CD4-positive, alpha-beta T cell (primary cell): ENCODE data around the gene TSBP1. TPM values are rescaled to one million over a fixed set of nuclear protein-coding genes. Genes with fewer than 3 reads are reported as not detected.

Experiments used
- ATAC-seq: fragments of 200-7000 bp; cut with Tn5 transposase; one replicate; pipeline ENCODE4 v1.10.0; 2022; ENCODE audit warnings: mild to moderate bottlenecking; ENCODE audit not compliant: poor library complexity
- CTCF ChIA-PET: fragments of 350-600 bp; sonication (Branson Sonifier 250); formaldehyde crosslinking; loops from one replicate; lab custom pipeline; 2021; ENCODE audit warnings: antibody characterized with exemption, inconsistent platforms; lab: Charles Lee
- POLR2A ChIA-PET: fragments of 350-600 bp; sonication (Branson Sonifier 250); formaldehyde crosslinking; loops from one replicate; lab custom pipeline; 2021; ENCODE audit warnings: antibody characterized with exemption, inconsistent platforms; lab: Charles Lee
- DNase-seq, 14 experiments: peaks; one replicate each; pipeline ENCODE4 v3.0.0-alpha.2; 2013 to 2020; ENCODE audit warnings: mixed read lengths in 2 of 14
- H3K27ac ChIP-seq, 2 donors: one replicate each; pipeline versions ENCODE4 v1.5.1 to v1.7.0; 2013; ENCODE audit warnings: low read length in 2 of 2, low read depth in 1 of 2, mild to moderate bottlenecking in 1 of 2
- H3K27me3 ChIP-seq, 2 experiments: 1 replicate in 1 of 2; 2 replicates in 1 of 2; pipeline versions ENCODE4 v1.6.1 to v1.7.0; 2013; ENCODE audit warnings: low read length in 2 of 2, control low read depth in 1 of 2, mild to moderate bottlenecking in 1 of 2, moderate library complexity in 1 of 2; ENCODE audit not compliant: insufficient read depth in 2 of 2, control insufficient read depth in 1 of 2
- H3K36me3 ChIP-seq: one replicate; pipeline ENCODE4 v1.6.1; 2013; ENCODE audit warnings: low read length, control low read depth; ENCODE audit not compliant: insufficient read depth
- H3K4me1 ChIP-seq: one replicate; pipeline ENCODE4 v1.6.1; 2013; ENCODE audit warnings: low read length, control low read depth; ENCODE audit not compliant: insufficient read depth
- H3K4me3 ChIP-seq: one replicate; pipeline ENCODE4 v1.5.1; 2013; ENCODE audit warnings: mild to moderate bottlenecking, low read length, moderate library complexity
- H3K9me3 ChIP-seq, 2 experiments: 1 replicate in 1 of 2; 2 replicates in 1 of 2; pipeline versions ENCODE4 v1.6.1 to v1.7.0; 2013; ENCODE audit warnings: low read length in 2 of 2, mild to moderate bottlenecking in 2 of 2, control low read depth in 1 of 2, moderate library complexity in 1 of 2; ENCODE audit not compliant: control insufficient read depth in 1 of 2, insufficient read depth in 1 of 2
- H3K27ac Mint-ChIP-seq: one replicate; pipeline ENCODE4 v1.8.0; 2020; ENCODE audit warnings: mixed read lengths
- H3K27me3 Mint-ChIP-seq: one replicate; pipeline ENCODE4 v1.8.0; 2021; ENCODE audit warnings: mixed read lengths
- H3K36me3 Mint-ChIP-seq: one replicate; pipeline ENCODE4 v1.8.0; 2021; ENCODE audit warnings: low read depth, mixed read lengths
- H3K4me1 Mint-ChIP-seq: one replicate; pipeline ENCODE4 v1.8.0; 2021; ENCODE audit warnings: low read depth, mixed read lengths
- H3K4me3 Mint-ChIP-seq: one replicate; pipeline ENCODE4 v1.8.0; 2020; ENCODE audit warnings: mild to moderate bottlenecking, mixed read lengths
- H3K9me3 Mint-ChIP-seq: one replicate; pipeline ENCODE4 v1.8.0; 2020; ENCODE audit warnings: mixed read lengths
- intact Hi-C, 2 experiments: fragments of 100-400 bp; cut with DNase I in 1 of 2; cut with micrococcal nuclease in 1 of 2; formaldehyde crosslinking; loops; one replicate each; pipeline versions ENCODE4 v1.15.1 to v1.9.0; 2023 to 2025; cut with DNase I, micrococcal nuclease
- total RNA-seq, 174 experiments: library from RNA in 2 of 174; stranded (reverse) in 2 of 174; gene quantifications; one replicate each; pipeline ENCODE4 v1.2.3 and lab custom pipeline; 2021 to 2026
- TF ChIP-seq, protein P1 (sequence below): fragments of 200-600 bp; IDR thresholded peaks from one replicate; pipeline ENCODE4 v1.8.0; 2022; ENCODE audit warnings: antibody characterized with exemption, mild to moderate bottlenecking

Gene TSBP1
- total RNA-seq, 2 experiments from 2014 or later = not detected

DNA sequence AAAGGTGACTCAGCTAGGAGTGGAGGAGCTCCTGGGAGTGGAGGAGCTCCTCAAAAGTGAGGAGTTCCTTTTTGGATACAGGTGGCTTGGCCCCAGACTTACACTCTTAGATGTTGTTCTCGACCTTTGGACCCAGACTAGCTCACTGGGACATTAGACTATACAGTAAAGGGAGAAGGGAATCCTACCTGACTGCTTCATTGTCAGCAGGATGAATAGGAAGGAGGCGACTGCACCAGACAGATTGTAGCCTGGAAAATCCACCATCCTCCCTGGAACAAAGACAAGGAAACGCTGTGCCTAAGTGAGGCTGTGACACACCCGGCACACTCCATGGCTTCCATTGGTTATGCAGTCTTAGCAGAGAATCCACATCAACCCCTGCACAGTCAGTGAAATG, 35.2 kb upstream of the TSBP1 start, which contains the start of gene BTNL2:
Gene BTNL2, minus strand, starts transcription at position 325 of the 400 bp plus-strand sequence. Its CDS starts 58 bp downstream, at position 267.
- intact Hi-C loops = no loop called here
- H3K36me3 ChIP-seq = no peaks in the 10 kb centered on the region
- CTCF ChIA-PET = no interaction called here
- no peak within 1 kb of the TSS for H3K4me3 ChIP-seq
- TF ChIP-seq, protein P1, sequence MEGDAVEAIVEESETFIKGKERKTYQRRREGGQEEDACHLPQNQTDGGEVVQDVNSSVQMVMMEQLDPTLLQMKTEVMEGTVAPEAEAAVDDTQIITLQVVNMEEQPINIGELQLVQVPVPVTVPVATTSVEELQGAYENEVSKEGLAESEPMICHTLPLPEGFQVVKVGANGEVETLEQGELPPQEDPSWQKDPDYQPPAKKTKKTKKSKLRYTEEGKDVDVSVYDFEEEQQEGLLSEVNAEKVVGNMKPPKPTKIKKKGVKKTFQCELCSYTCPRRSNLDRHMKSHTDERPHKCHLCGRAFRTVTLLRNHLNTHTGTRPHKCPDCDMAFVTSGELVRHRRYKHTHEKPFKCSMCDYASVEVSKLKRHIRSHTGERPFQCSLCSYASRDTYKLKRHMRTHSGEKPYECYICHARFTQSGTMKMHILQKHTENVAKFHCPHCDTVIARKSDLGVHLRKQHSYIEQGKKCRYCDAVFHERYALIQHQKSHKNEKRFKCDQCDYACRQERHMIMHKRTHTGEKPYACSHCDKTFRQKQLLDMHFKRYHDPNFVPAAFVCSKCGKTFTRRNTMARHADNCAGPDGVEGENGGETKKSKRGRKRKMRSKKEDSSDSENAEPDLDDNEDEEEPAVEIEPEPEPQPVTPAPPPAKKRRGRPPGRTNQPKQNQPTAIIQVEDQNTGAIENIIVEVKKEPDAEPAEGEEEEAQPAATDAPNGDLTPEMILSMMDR = no peak
- Mint-ChIP-seq H3K9me3 (no peaks in the 10 kb centered on the region), H3K4me1 (peaks cover 4% of the 10 kb centered on the region), H3K27ac (no peak within 1 kb of the TSS), H3K4me3 (no peak within 1 kb of the TSS), H3K36me3 (no peaks in the 10 kb centered on the region), H3K27me3 (peaks cover 56% of the 10 kb centered on the region)
- H3K9me3 ChIP-seq = no peaks in the 10 kb centered on the region
- ATAC-seq (no peak), DNase-seq (no peak)
- peaks cover 12 to 14% of the 10 kb centered on the region in 2 experiments for H3K27me3 ChIP-seq
- H3K27ac ChIP-seq = no peak within 1 kb of the TSS
- POLR2A ChIA-PET = no interaction called here
- no peaks in the 10 kb centered on the region for H3K4me1 ChIP-seq

DNA sequence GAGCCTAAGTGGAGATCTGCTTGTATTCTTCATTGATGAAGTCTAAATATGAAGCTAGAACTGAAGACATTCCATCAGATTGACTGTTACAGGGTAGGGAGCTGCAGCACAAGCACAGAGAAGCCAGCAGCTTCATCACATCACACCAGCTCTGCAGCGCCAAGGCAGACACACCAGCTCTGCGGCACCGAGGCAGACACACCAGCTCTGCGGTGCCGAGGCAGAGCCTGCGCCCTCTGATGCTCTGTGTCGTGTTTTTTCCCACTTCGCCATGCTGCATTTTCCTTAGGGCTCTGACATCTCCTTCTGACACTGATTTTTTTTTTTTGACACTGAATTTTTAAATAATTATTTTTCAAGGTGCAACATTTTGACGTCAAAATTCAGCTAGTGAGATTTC, 34.5 kb upstream of the TSBP1 start:
- Mint-ChIP-seq H3K9me3 (no peaks in the 10 kb centered on the region), H3K36me3 (no peaks in the 10 kb centered on the region), H3K4me3 (no peak overlapping the region), H3K4me1 (peaks cover 4% of the 10 kb centered on the region), H3K27me3 (peaks cover 55% of the 10 kb centered on the region), H3K27ac (no peak overlapping the region)
- ATAC-seq (no peak), DNase-seq (no peak)
- TF ChIP-seq, protein P1 = no peak
- Histone ChIP-seq H3K27ac (no peak overlapping the region), H3K4me1 (no peaks in the 10 kb centered on the region), H3K27me3 (peaks cover 12 to 14% of the 10 kb centered on the region in 2 experiments), H3K9me3 (no peaks in the 10 kb centered on the region), H3K36me3 (no peaks in the 10 kb centered on the region), H3K4me3 (no peak overlapping the region)
- ChIA-PET CTCF (no interaction called here), POLR2A (no interaction called here)
- intact Hi-C loops = no loop called here

DNA sequence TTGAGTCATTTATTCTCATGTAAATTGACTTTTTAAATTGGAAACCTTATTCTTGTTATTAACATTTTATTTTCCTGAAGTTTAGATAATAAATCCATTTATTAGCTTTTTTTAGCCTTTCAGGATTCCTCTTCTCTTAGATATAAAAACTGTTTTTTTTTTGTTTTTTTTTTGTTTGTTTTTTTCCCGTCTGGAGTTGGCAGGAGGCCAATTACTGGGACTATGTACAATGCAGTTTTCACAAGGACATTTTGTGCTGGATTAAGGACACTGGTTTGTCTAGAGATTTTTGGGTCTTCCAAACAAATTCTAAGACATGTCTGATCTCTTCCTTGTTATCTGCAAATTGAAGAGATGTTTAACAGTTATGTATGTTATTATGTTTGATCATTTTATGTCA, 34.0 kb upstream of the TSBP1 start:
- Mint-ChIP-seq H3K9me3 (no peaks in the 10 kb centered on the region), H3K27ac (no peak overlapping the region), H3K4me1 (peaks cover 4% of the 10 kb centered on the region), H3K27me3 (peaks cover 55% of the 10 kb centered on the region), H3K4me3 (no peak overlapping the region), H3K36me3 (no peaks in the 10 kb centered on the region)
- Histone ChIP-seq H3K4me1 (no peaks in the 10 kb centered on the region), H3K27me3 (peaks cover 12 to 14% of the 10 kb centered on the region in 2 experiments), H3K27ac (no peak overlapping the region), H3K4me3 (no peak overlapping the region), H3K9me3 (no peaks in the 10 kb centered on the region), H3K36me3 (no peaks in the 10 kb centered on the region)
- no peak for DNase-seq
- ATAC-seq = no peak
- intact Hi-C loops = no loop called here
- ChIA-PET POLR2A (interaction anchor here (0.7 kb wide), 1 partner anchor 58 kb away, joined by 3 read pairs; no protein-coding TSS in a partner anchor), CTCF (no interaction called here)
- TF ChIP-seq, protein P1 = no peak
